K562 (cell line): ENCODE measurements around the gene MACF1. TPM values are rescaled to one million over a fixed set of nuclear protein-coding genes. Genes with fewer than 3 reads are reported as not detected.

Experiments
- ARID1B ChIP-seq: fragments of 450-650 bp; IDR thresholded peaks from 2 replicates; pipeline ENCODE4 v1.6.1; 2016; ENCODE audit warnings: antibody characterized with exemption, mild to moderate bottlenecking, inconsistent platforms
- CTBP1 ChIP-seq: fragments of 450-650 bp; IDR thresholded peaks from 2 replicates; pipeline ENCODE4 v1.6.1; 2016; ENCODE audit warnings: borderline replicate concordance
- GATAD2B ChIP-seq: fragments of 450-650 bp; IDR thresholded peaks from 2 replicates; pipeline ENCODE4 v1.6.1; 2017; ENCODE audit warnings: mild to moderate bottlenecking, borderline replicate concordance
- HCFC1 ChIP-seq: IDR thresholded peaks from 2 replicates; pipeline ENCODE4 v1.6.1; 2012; ENCODE audit warnings: low read depth, low read length, improper control_type of control experiment
- HDGF ChIP-seq: fragments of 450-650 bp; IDR thresholded peaks from 2 replicates; pipeline ENCODE4 v1.6.1; 2016
- JUND ChIP-seq, 2 experiments: IDR thresholded peaks; 2 replicates in 1 of 2; 3 replicates in 1 of 2; pipeline ENCODE4 v1.6.1; 2011; ENCODE audit warnings: borderline replicate concordance in 2 of 2, low read depth in 2 of 2, low read length in 2 of 2, improper control_type of control experiment in 1 of 2, missing biosample characterization in 1 of 2, missing genetic modification characterization in 1 of 2, missing genetic modification reagents in 1 of 2
- MITF ChIP-seq: IDR thresholded peaks from 2 replicates; pipeline ENCODE4 v1.6.1; 2014; ENCODE audit warnings: antibody characterized with exemption
- NR2C2 ChIP-seq, 2 experiments: fragments of 200-800 bp in 1 of 2; sonication (Bioruptor generic) in 1 of 2; sonication (generic) in 1 of 2; formaldehyde crosslinking in 1 of 2; IDR thresholded peaks; 2 replicates each; pipeline versions ENCODE4 v1.6.1 to v1.8.0; 2016 to 2022; ENCODE audit warnings: mild to moderate bottlenecking in 1 of 2, missing compliant biosample characterization in 1 of 2, missing genetic modification characterization in 1 of 2, missing genetic modification reagents in 1 of 2
- POLR3G ChIP-seq: IDR thresholded peaks from 2 replicates; pipeline ENCODE4 v1.6.1; 2011; ENCODE audit not compliant: insufficient read length, insufficient replicate concordance; ENCODE audit errors: extremely low read depth
- RBM39 ChIP-seq: fragments of 200-400 bp; formaldehyde crosslinking; optimal IDR thresholded peaks from 2 replicates; pipeline ENCODE3; 2018; ENCODE audit warnings: low read depth, low read length
- ZNF143 ChIP-seq: sonication (generic); formaldehyde crosslinking; IDR thresholded peaks from 2 replicates; pipeline ENCODE4 v1.9.0; 2022; ENCODE audit warnings: mild to moderate bottlenecking, missing genetic modification reagents
- polyA plus RNA-seq, 8 experiments: library from polyadenylated mRNA; depleted of rRNA in 4 of 8; stranded (reverse) in 5 of 8; unstranded in 3 of 8; fragments of >200 nt; fragmentation: Nextera tagmentation in 2 of 8; fragmentation: Illumina TruSeq in 1 of 8; extraction: Ambion mirVana in 2 of 8; extraction: Trizol in 1 of 8; gene quantifications; 2 replicates each; pipeline versions ENCODE4 v1.2.1 to v1.2.3, GENCODE V29; 2011 to 2014; ENCODE audit warnings: inconsistent platforms in 1 of 8, missing spikeins in 1 of 8
- total RNA-seq, 7 experiments: library from RNA; depleted of rRNA in 6 of 7; stranded (reverse); fragments of >200 nt in 6 of 7; fragmentation: Illumina TruSeq in 2 of 7; extraction: Trizol in 2 of 7; gene quantifications; 2 replicates each; pipeline versions ENCODE4 v1.2.1 to v1.2.3, GENCODE V29; 2011 to 2021; ENCODE audit warnings: low replicate concordance in 1 of 7
- TF ChIP-seq, protein P1 (sequence below): conservative IDR thresholded peaks from 2 replicates; pipeline ENCODE4 v1.6.1; 2011; ENCODE audit warnings: low read depth, mild to moderate bottlenecking, low read length; ENCODE audit not compliant: control insufficient read depth
- TF ChIP-seq, protein P2 (sequence below): fragments of 200-800 bp; sonication (Bioruptor generic); IDR thresholded peaks from 2 replicates; pipeline ENCODE4 v1.6.1; 2016; ENCODE audit warnings: missing genetic modification characterization, missing compliant biosample characterization
- TF ChIP-seq, protein P3 (sequence below): fragments of 250-450 bp; sonication (Bioruptor Pico); IDR thresholded peaks from 2 replicates; pipeline ENCODE4 v1.5.0; 2021; ENCODE audit warnings: mild to moderate bottlenecking, borderline replicate concordance
- TF ChIP-seq, protein P4 (sequence below), 3 experiments: IDR thresholded peaks in 2 of 3; conservative IDR thresholded peaks in 1 of 3; 2 replicates each; pipeline ENCODE4 v1.5.1; 2011 to 2012; ENCODE audit warnings: low read length in 3 of 3, mild to moderate bottlenecking in 3 of 3, control low read depth in 2 of 3, improper control_type of control experiment in 1 of 3, inconsistent platforms in 1 of 3, low read depth in 1 of 3, mixed read lengths in 1 of 3, moderate library complexity in 1 of 3; ENCODE audit not compliant: insufficient read depth in 2 of 3

The MACF1 gene
- total and polyA plus RNA-seq, 9 of the 15 experiments (the other 6 are each of a cell fraction or from before 2014, with no cell fraction given), result 13.2 to 232 (median 112) TPM

DNA sequence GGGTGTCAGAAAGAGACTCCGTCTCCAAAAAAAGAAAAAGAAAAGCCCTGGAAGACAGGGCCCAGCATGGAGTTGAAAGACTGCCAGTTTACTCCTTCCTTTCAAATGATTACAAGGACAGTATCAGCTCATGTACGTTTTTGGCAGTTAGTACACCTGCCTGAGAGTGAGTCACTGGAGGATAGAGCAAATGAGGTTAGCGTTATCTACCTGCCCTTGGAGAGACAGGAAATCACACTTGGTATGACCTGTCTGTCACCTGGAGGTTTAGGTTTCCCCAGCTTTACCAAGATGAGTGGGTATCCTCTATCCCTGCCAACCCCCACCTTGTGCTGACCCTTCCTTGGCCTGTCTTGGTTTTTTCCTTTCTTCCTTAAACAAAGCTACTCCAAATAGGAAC, 190.1 kb downstream of the MACF1 start (continued):
- no peak for TF ChIP-seq MITF
- TF ChIP-seq, protein P1, sequence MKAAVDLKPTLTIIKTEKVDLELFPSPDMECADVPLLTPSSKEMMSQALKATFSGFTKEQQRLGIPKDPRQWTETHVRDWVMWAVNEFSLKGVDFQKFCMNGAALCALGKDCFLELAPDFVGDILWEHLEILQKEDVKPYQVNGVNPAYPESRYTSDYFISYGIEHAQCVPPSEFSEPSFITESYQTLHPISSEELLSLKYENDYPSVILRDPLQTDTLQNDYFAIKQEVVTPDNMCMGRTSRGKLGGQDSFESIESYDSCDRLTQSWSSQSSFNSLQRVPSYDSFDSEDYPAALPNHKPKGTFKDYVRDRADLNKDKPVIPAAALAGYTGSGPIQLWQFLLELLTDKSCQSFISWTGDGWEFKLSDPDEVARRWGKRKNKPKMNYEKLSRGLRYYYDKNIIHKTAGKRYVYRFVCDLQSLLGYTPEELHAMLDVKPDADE, result no peak
- TF ChIP-seq, protein P2, sequence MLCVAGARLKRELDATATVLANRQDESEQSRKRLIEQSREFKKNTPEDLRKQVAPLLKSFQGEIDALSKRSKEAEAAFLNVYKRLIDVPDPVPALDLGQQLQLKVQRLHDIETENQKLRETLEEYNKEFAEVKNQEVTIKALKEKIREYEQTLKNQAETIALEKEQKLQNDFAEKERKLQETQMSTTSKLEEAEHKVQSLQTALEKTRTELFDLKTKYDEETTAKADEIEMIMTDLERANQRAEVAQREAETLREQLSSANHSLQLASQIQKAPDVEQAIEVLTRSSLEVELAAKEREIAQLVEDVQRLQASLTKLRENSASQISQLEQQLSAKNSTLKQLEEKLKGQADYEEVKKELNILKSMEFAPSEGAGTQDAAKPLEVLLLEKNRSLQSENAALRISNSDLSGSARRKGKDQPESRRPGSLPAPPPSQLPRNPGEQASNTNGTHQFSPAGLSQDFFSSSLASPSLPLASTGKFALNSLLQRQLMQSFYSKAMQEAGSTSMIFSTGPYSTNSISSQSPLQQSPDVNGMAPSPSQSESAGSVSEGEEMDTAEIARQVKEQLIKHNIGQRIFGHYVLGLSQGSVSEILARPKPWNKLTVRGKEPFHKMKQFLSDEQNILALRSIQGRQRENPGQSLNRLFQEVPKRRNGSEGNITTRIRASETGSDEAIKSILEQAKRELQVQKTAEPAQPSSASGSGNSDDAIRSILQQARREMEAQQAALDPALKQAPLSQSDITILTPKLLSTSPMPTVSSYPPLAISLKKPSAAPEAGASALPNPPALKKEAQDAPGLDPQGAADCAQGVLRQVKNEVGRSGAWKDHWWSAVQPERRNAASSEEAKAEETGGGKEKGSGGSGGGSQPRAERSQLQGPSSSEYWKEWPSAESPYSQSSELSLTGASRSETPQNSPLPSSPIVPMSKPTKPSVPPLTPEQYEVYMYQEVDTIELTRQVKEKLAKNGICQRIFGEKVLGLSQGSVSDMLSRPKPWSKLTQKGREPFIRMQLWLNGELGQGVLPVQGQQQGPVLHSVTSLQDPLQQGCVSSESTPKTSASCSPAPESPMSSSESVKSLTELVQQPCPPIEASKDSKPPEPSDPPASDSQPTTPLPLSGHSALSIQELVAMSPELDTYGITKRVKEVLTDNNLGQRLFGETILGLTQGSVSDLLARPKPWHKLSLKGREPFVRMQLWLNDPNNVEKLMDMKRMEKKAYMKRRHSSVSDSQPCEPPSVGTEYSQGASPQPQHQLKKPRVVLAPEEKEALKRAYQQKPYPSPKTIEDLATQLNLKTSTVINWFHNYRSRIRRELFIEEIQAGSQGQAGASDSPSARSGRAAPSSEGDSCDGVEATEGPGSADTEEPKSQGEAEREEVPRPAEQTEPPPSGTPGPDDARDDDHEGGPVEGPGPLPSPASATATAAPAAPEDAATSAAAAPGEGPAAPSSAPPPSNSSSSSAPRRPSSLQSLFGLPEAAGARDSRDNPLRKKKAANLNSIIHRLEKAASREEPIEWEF, result no peak
- TF ChIP-seq NR2C2 (CRISPR knock-in tag; IDR thresholded peaks at IDR 0.05), result no peak
- TF ChIP-seq NR2C2 (tag; IDR thresholded peaks at IDR 0.05), result 0 out of 2 replicates have a peak, but pooled peaks have one; percentile 43
- TF ChIP-seq CTBP1, result peak; percentile 74
- no peak for TF ChIP-seq ARID1B
- no peak for TF ChIP-seq POLR3G
- no peak for TF ChIP-seq ZNF143 (CRISPR knock-in tag)
- TF ChIP-seq, protein P3, sequence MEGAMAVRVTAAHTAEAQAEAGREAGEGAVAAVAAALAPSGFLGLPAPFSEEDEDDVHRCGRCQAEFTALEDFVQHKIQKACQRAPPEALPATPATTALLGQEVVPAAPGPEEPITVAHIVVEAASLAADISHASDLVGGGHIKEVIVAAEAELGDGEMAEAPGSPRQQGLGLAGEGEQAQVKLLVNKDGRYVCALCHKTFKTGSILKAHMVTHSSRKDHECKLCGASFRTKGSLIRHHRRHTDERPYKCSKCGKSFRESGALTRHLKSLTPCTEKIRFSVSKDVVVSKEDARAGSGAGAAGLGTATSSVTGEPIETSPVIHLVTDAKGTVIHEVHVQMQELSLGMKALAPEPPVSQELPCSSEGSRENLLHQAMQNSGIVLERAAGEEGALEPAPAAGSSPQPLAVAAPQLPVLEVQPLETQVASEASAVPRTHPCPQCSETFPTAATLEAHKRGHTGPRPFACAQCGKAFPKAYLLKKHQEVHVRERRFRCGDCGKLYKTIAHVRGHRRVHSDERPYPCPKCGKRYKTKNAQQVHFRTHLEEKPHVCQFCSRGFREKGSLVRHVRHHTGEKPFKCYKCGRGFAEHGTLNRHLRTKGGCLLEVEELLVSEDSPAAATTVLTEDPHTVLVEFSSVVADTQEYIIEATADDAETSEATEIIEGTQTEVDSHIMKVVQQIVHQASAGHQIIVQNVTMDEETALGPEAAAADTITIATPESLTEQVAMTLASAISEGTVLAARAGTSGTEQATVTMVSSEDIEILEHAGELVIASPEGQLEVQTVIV (CRISPR knock-in tag), result no peak
- peak; percentile 80 for TF ChIP-seq JUND (IDR thresholded peaks at IDR 0.05; ENCODE audit: borderline replicate concordance, low read depth, low read length)
- TF ChIP-seq JUND (tag; IDR thresholded peaks at IDR 0.05; ENCODE audit: borderline replicate concordance, low read depth, low read length), result peak; percentile 57; the same call in 1 of the 3 replicates
- no peak for TF ChIP-seq HCFC1
- TF ChIP-seq, protein P4, sequence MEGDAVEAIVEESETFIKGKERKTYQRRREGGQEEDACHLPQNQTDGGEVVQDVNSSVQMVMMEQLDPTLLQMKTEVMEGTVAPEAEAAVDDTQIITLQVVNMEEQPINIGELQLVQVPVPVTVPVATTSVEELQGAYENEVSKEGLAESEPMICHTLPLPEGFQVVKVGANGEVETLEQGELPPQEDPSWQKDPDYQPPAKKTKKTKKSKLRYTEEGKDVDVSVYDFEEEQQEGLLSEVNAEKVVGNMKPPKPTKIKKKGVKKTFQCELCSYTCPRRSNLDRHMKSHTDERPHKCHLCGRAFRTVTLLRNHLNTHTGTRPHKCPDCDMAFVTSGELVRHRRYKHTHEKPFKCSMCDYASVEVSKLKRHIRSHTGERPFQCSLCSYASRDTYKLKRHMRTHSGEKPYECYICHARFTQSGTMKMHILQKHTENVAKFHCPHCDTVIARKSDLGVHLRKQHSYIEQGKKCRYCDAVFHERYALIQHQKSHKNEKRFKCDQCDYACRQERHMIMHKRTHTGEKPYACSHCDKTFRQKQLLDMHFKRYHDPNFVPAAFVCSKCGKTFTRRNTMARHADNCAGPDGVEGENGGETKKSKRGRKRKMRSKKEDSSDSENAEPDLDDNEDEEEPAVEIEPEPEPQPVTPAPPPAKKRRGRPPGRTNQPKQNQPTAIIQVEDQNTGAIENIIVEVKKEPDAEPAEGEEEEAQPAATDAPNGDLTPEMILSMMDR (IDR thresholded peaks at IDR 0.05 in 2 of 3, conservative IDR thresholded peaks at IDR 0.05 in 1 of 3; ENCODE audit: insufficient read depth in 2 of 3, low read depth in 1 of 3, low read length in 3 of 3), result no peak
- TF ChIP-seq RBM39, result no peak
- TF ChIP-seq GATAD2B, result no peak
- no peak for TF ChIP-seq HDGF
